ENCODE measurements around the gene CTNND2.
"Not testable (repeated sequence)": the region's sequence is repeated elsewhere in the genome, so short reads cannot be mapped to it uniquely, and the experiment has no call there.

The CTNND2 gene

DNA sequence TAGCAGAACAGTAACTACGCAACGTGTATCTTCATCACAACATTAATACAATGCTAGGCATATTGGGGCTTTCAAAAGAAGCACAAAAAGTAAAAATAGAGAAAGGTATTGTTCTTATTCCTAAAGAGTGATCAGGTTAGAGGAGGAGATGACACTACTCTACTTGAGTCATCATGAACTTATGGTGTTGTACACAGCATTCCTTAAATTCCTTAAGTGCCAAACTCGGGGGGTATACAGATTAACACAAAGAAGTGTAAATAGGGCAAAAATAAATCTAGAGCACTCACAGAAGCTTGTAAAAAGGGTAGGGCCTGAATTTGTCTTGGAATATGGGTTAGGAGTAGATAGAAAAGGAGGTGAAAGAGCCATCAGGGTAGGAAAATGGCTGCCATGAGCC is 835.2 kb downstream of the CTNND2 start:
- no CpG with 5 or more reads among the region's 3 CpGs for WGBS (ENCODE audit: extremely low coverage, insufficient coverage, insufficient read length)

DNA sequence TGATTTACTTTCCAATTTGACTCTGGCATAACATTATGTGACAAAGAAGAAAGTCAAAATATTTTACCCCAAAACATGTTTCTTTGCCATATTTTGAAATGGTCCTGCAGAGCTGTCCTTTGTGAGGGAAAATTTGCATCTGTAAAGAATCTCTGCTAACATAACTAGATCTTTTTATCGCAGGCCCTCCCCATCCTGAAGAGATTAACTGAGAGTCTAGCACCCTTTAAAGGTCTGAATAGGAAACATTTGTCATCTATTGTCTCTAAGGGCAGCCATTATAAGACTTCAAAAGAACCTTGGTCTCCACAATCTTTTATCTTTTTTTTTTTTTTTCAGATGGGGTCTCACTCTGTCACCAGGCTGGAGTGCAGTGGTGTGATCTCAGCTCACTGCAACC is 838.5 kb downstream of the CTNND2 start:
- not testable (repeated sequence) for H3K23ac ChIP-seq (ENCODE audit: low read length); H4K12ac ChIP-seq (ENCODE audit: low read depth, low read length); H3K4me2 ChIP-seq (ENCODE audit: low read length); H4K8ac ChIP-seq (ENCODE audit: low read depth, low read length); H3K4me3 ChIP-seq (ENCODE audit: low read depth, low read length); H2AK5ac ChIP-seq (ENCODE audit: low read length); H3K9ac ChIP-seq (ENCODE audit: low read length); H4K91ac ChIP-seq (ENCODE audit: low read depth, low read length); H2AFZ ChIP-seq (ENCODE audit: insufficient read depth, low read length, poor library complexity); H3K9me3 ChIP-seq (ENCODE audit: insufficient read depth, low read depth, low read length); H3K36me3 ChIP-seq (ENCODE audit: control insufficient read depth in 1 of 2, insufficient read depth in 2 of 2, low read length in 2 of 2); H2BK12ac ChIP-seq (ENCODE audit: low read length); H3K27me3 ChIP-seq (ENCODE audit: insufficient read depth, low read length); H3K18ac ChIP-seq (ENCODE audit: low read length); H3K79me2 ChIP-seq (ENCODE audit: control insufficient read depth, insufficient read depth, low read length, poor library complexity); H3K79me1 ChIP-seq (ENCODE audit: low read length); H2BK5ac ChIP-seq (ENCODE audit: low read depth, low read length, poor library complexity); DNase-seq; H3K14ac ChIP-seq (ENCODE audit: low read length); H2BK120ac ChIP-seq (ENCODE audit: insufficient read depth, low read length, poor library complexity); H3K4ac ChIP-seq (ENCODE audit: low read depth, low read length); H3K27ac ChIP-seq (ENCODE audit: low read depth, low read length); H3K4me1 ChIP-seq (ENCODE audit: control insufficient read depth in 1 of 2, insufficient read depth in 2 of 2, low read length in 2 of 2)
- WGBS (ENCODE audit: extremely low coverage, insufficient coverage, insufficient read length) = no CpG with 5 or more reads among the region's 1 CpG

More for the DNA sequence above, 835.2 kb downstream of the CTNND2 start:
- Histone ChIP-seq H3K9me3 (ENCODE audit: insufficient read depth, low read depth, low read length) (no peaks in the 10 kb centered on the region), H3K27me3 (ENCODE audit: insufficient read depth, low read length) (no peaks in the 10 kb centered on the region), H3K27ac (ENCODE audit: low read depth, low read length) (no peak overlapping the region), H3K23ac (ENCODE audit: low read length) (no peak overlapping the region), H3K79me2 (ENCODE audit: control insufficient read depth, insufficient read depth, low read length, poor library complexity) (no peaks in the 10 kb centered on the region), H3K4ac (ENCODE audit: low read depth, low read length) (no peak overlapping the region), H3K9ac (ENCODE audit: low read length) (no peak overlapping the region), H2BK5ac (ENCODE audit: low read depth, low read length, poor library complexity) (no peak overlapping the region), H3K18ac (ENCODE audit: low read length) (no peak overlapping the region), H2BK120ac (ENCODE audit: insufficient read depth, low read length, poor library complexity) (no peak overlapping the region), H2AFZ (ENCODE audit: insufficient read depth, low read length, poor library complexity) (no peak overlapping the region), H2BK12ac (ENCODE audit: low read length) (no peak overlapping the region), H4K12ac (ENCODE audit: low read depth, low read length) (no peak overlapping the region), H3K4me3 (ENCODE audit: low read depth, low read length) (no peak overlapping the region), H3K14ac (ENCODE audit: low read length) (no peak overlapping the region), H4K8ac (ENCODE audit: low read depth, low read length) (no peak overlapping the region), H3K4me2 (ENCODE audit: low read length) (no peak overlapping the region), H3K36me3 (ENCODE audit: control insufficient read depth in 1 of 2, insufficient read depth in 2 of 2, low read length in 2 of 2) (no peaks in the 10 kb centered on the region), H3K79me1 (ENCODE audit: low read length) (no peaks in the 10 kb centered on the region), H2AK5ac (ENCODE audit: low read length) (no peak overlapping the region), H3K4me1 (ENCODE audit: control insufficient read depth in 1 of 2, insufficient read depth in 2 of 2, low read length in 2 of 2) (no peaks in the 10 kb centered on the region), H4K91ac (ENCODE audit: low read depth, low read length) (no peak overlapping the region)
- DNase-seq = no peak

DNA sequence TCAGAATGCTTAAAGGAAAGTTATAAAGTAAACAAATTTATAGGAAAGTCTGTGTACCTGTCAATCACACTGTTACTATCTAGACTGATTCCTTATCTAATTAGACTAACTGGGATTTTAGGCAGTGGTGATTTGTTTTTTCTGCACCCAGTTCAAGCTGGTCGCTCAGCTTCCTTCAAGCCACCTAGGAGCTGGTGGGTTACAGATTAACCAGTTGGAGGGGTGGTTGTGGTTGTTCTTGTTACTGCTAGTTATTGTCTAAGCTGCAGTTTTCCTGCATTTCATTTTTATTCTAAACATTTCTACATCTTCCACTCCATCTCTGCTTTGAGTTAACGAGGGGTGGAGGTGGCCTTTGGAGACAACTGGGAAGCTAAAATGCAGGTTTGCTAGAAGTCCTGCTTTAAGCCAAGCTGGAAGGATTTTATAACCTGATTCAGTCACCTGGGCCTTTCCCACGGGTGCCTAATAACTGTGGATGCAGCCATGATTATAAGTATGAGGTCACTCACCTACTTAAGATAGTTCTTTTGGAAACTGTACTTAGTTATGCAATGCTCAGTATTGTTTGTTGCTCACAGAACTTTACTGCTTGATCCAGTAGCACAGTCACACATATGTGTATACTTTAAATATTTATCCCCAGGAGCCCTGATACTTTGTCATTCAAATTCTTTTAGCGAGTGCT is 839.3 kb downstream of the CTNND2 start:
- DNase-seq = no peak
- no peak overlapping the region for H3K18ac ChIP-seq (ENCODE audit: low read length)
- H2AK5ac ChIP-seq (ENCODE audit: low read length) = no peak overlapping the region
- H3K14ac ChIP-seq (ENCODE audit: low read length) = no peak overlapping the region
- no peaks in the 10 kb centered on the region for H3K79me1 ChIP-seq (ENCODE audit: low read length)
- H2BK12ac ChIP-seq (ENCODE audit: low read length) = no peak overlapping the region
- no peak overlapping the region for H3K9ac ChIP-seq (ENCODE audit: low read length)
- H2BK120ac ChIP-seq (ENCODE audit: insufficient read depth, low read length, poor library complexity) = no peak overlapping the region
- no peaks in the 10 kb centered on the region for H3K27me3 ChIP-seq (ENCODE audit: insufficient read depth, low read length)
- no peak overlapping the region for H3K23ac ChIP-seq (ENCODE audit: low read length)
- H3K4me1 ChIP-seq (ENCODE audit: control insufficient read depth in 1 of 2, insufficient read depth in 2 of 2, low read length in 2 of 2) = no peaks in the 10 kb centered on the region
- no peak overlapping the region for H2AFZ ChIP-seq (ENCODE audit: insufficient read depth, low read length, poor library complexity)
- H3K9me3 ChIP-seq (ENCODE audit: insufficient read depth, low read depth, low read length) = no peaks in the 10 kb centered on the region
- H4K8ac ChIP-seq (ENCODE audit: low read depth, low read length) = no peak overlapping the region
- no peak overlapping the region for H2BK5ac ChIP-seq (ENCODE audit: low read depth, low read length, poor library complexity)
- H3K4me3 ChIP-seq (ENCODE audit: low read depth, low read length) = no peak overlapping the region
- H3K36me3 ChIP-seq (ENCODE audit: control insufficient read depth in 1 of 2, insufficient read depth in 2 of 2, low read length in 2 of 2) = no peaks in the 10 kb centered on the region
- no peak overlapping the region for H3K4me2 ChIP-seq (ENCODE audit: low read length)
- WGBS (ENCODE audit: extremely low coverage, insufficient coverage, insufficient read length) = no CpG with 5 or more reads among the region's 4 CpGs
- no peak overlapping the region for H3K4ac ChIP-seq (ENCODE audit: low read depth, low read length)
- no peak overlapping the region for H4K12ac ChIP-seq (ENCODE audit: low read depth, low read length)
- H4K91ac ChIP-seq (ENCODE audit: low read depth, low read length) = no peak overlapping the region
- H3K27ac ChIP-seq (ENCODE audit: low read depth, low read length) = no peak overlapping the region
- no peaks in the 10 kb centered on the region for H3K79me2 ChIP-seq (ENCODE audit: control insufficient read depth, insufficient read depth, low read length, poor library complexity)

DNA sequence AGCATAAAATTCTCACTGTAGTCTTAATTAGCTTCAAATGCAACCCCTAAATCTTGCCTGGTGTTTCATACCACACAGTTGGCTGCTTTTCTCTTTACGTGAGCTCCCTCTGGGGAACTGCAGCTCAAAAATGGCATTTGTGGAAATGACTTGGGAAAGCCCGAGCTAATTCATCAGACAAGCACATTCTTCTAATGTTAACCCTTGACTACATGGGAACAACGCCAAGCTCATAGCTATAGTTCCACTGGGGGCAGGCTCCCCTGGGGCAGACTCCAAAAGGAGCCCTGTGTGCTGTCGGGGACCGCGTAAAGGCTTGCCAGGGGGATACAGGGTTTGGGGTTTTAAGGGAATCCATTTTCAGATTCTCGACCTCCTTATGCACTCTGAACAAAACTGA is 841.8 kb downstream of the CTNND2 start:
- DNase-seq = no peak

More for the DNA sequence above, 841.8 kb downstream of the CTNND2 start:
- Histone ChIP-seq H4K12ac (ENCODE audit: low read depth, low read length) (no peak overlapping the region), H2BK120ac (ENCODE audit: insufficient read depth, low read length, poor library complexity) (no peak overlapping the region), H3K4ac (ENCODE audit: low read depth, low read length) (no peak overlapping the region), H3K4me3 (ENCODE audit: low read depth, low read length) (no peak overlapping the region), H3K14ac (ENCODE audit: low read length) (no peak overlapping the region), H2AK5ac (ENCODE audit: low read length) (no peak overlapping the region), H4K8ac (ENCODE audit: low read depth, low read length) (no peak overlapping the region), H3K4me1 (ENCODE audit: control insufficient read depth in 1 of 2, insufficient read depth in 2 of 2, low read length in 2 of 2) (no peaks in the 10 kb centered on the region), H3K79me1 (ENCODE audit: low read length) (no peaks in the 10 kb centered on the region), H2AFZ (ENCODE audit: insufficient read depth, low read length, poor library complexity) (no peak overlapping the region), H3K18ac (ENCODE audit: low read length) (no peak overlapping the region), H2BK12ac (ENCODE audit: low read length) (no peak overlapping the region), H3K36me3 (ENCODE audit: control insufficient read depth in 1 of 2, insufficient read depth in 2 of 2, low read length in 2 of 2) (no peaks in the 10 kb centered on the region), H3K27me3 (ENCODE audit: insufficient read depth, low read length) (no peaks in the 10 kb centered on the region), H3K27ac (ENCODE audit: low read depth, low read length) (no peak overlapping the region), H3K9me3 (ENCODE audit: insufficient read depth, low read depth, low read length) (peaks cover 6% of the 10 kb centered on the region), H4K91ac (ENCODE audit: low read depth, low read length) (no peak overlapping the region), H3K4me2 (ENCODE audit: low read length) (no peak overlapping the region), H3K79me2 (ENCODE audit: control insufficient read depth, insufficient read depth, low read length, poor library complexity) (no peaks in the 10 kb centered on the region), H3K9ac (ENCODE audit: low read length) (peak overlapping the region; percentile 10), H2BK5ac (ENCODE audit: low read depth, low read length, poor library complexity) (no peak overlapping the region), H3K23ac (ENCODE audit: low read length) (no peak overlapping the region)
- no CpG with 5 or more reads among the region's 7 CpGs for WGBS (ENCODE audit: extremely low coverage, insufficient coverage, insufficient read length)
